Keratinocyte (primary cell): ENCODE measurements around the gene FOXK1. TPM values are rescaled to one million over a fixed set of nuclear protein-coding genes. Genes with fewer than 3 reads are reported as not detected.

Source experiments
- DNase-seq: peaks from one replicate; pipeline ENCODE4 v3.0.0-alpha.2; 2011; ENCODE audit warnings: low read depth, missing footprints, low spot score
- FAIRE-seq: peaks from 2 replicates; lab custom pipeline; 2011; peaks lifted over from hg19 to GRCh38; lab: Jason Lieb, UNC
- H2AFZ ChIP-seq: 2 replicates; pipeline ENCODE4 v1.6.0; 2012; ENCODE audit warnings: low read length, control low read depth, inconsistent platforms; ENCODE audit not compliant: control insufficient read depth
- H3K27ac ChIP-seq: 2 replicates; pipeline ENCODE4 v1.5.1; 2011; ENCODE audit warnings: low read length; ENCODE audit not compliant: control insufficient read depth, insufficient read depth
- H3K27me3 ChIP-seq: 3 replicates; pipeline ENCODE4 v1.6.0; 2011; ENCODE audit warnings: low read length; ENCODE audit not compliant: control insufficient read depth, insufficient read depth; ENCODE audit errors: extremely low read depth
- H3K36me3 ChIP-seq, 2 experiments: 2 replicates in 1 of 2; 3 replicates in 1 of 2; pipeline ENCODE4 v1.5.1; 2011; ENCODE audit warnings: low read length in 2 of 2, mild to moderate bottlenecking in 1 of 2; ENCODE audit not compliant: control insufficient read depth in 2 of 2, insufficient read depth in 2 of 2; ENCODE audit errors: extremely low read depth in 1 of 2
- H3K4me1 ChIP-seq: 3 replicates; pipeline ENCODE4 v1.5.1; 2011; ENCODE audit warnings: low read length; ENCODE audit not compliant: control insufficient read depth, insufficient read depth; ENCODE audit errors: extremely low read depth
- H3K4me2 ChIP-seq: 3 replicates; pipeline ENCODE4 v1.6.0; 2011; ENCODE audit warnings: low read depth, low read length; ENCODE audit not compliant: control insufficient read depth, insufficient read depth; ENCODE audit errors: extremely low read depth
- H3K4me3 ChIP-seq, 3 experiments: fragments of 200-600 bp in 1 of 3; sonication (generic) in 1 of 3; 2 replicates in 2 of 3; 3 replicates in 1 of 3; pipeline ENCODE4 v1.5.1; 2011 to 2016; ENCODE audit warnings: low read length in 3 of 3, mild to moderate bottlenecking in 3 of 3, control low read depth in 2 of 3, inconsistent platforms in 1 of 3, low read depth in 1 of 3, mixed read lengths in 1 of 3, mixed run types in 1 of 3, moderate library complexity in 1 of 3; ENCODE audit not compliant: control insufficient read depth in 2 of 3, insufficient read depth in 2 of 3; ENCODE audit errors: extremely low read depth in 1 of 3
- H3K79me2 ChIP-seq: 2 replicates; pipeline ENCODE4 v1.6.0; 2012; ENCODE audit warnings: low read length; ENCODE audit not compliant: control insufficient read depth, insufficient read depth
- H3K9ac ChIP-seq: 3 replicates; pipeline ENCODE4 v1.6.0; 2011; ENCODE audit warnings: low read length; ENCODE audit not compliant: control insufficient read depth, insufficient read depth; ENCODE audit errors: extremely low read depth
- H3K9me1 ChIP-seq: 3 replicates; pipeline ENCODE4 v1.6.0; 2011; ENCODE audit warnings: low read length; ENCODE audit not compliant: control insufficient read depth, insufficient read depth; ENCODE audit errors: extremely low read depth
- H3K9me3 ChIP-seq: 2 replicates; pipeline ENCODE4 v1.5.1; 2012; ENCODE audit warnings: low read depth, low read length; ENCODE audit not compliant: control insufficient read depth
- H4K20me1 ChIP-seq: 3 replicates; pipeline ENCODE4 v1.6.0; 2011; ENCODE audit warnings: low read length; ENCODE audit not compliant: control insufficient read depth, insufficient read depth; ENCODE audit errors: extremely low read depth
- EZH2 ChIP-seq: IDR thresholded peaks from one replicate; pipeline ENCODE4 v1.6.1; 2012; ENCODE audit warnings: inconsistent platforms, mild to moderate bottlenecking, low read length, moderate library complexity
- dilution Hi-C: fragments of 300-500 bp; cut with MboI; formaldehyde crosslinking; loops from one replicate; pipeline ENCODE4 v1.7.0; 2020; ENCODE audit warnings: low sequenced_read_pairs; ENCODE audit not compliant: extremely low pct_ligation_motif_present
- polyA plus RNA-seq, 5 experiments: library from polyadenylated mRNA; depleted of rRNA in 3 of 5; stranded (reverse) in 3 of 5; stranded (forward) in 1 of 5; unstranded in 1 of 5; fragments of >200 nt; gene quantifications; 1 replicate in 1 of 5; 2 replicates in 3 of 5; 3 replicates in 1 of 5; pipeline versions ENCODE4 v1.2.1 to v1.2.3, GENCODE V29; 2011 to 2012; ENCODE audit warnings: missing spikeins in 2 of 5, low read depth in 1 of 5, low replicate concordance in 1 of 5
- TF ChIP-seq, protein P1 (sequence below), 3 experiments: IDR thresholded peaks in 1 of 3; conservative IDR thresholded peaks in 1 of 3; optimal IDR thresholded peaks in 1 of 3; 2 replicates in 2 of 3; 3 replicates in 1 of 3; pipeline versions ENCODE3 to v1.5.1; 2011; ENCODE audit warnings: low read length in 3 of 3, mild to moderate bottlenecking in 3 of 3, moderate library complexity in 2 of 3, control low read depth in 1 of 3, inconsistent platforms in 1 of 3; ENCODE audit not compliant: insufficient read depth in 2 of 3; ENCODE audit errors: extremely low read depth in 1 of 3

FOXK1 gene
- polyA plus RNA-seq, 1 donor (not counting 4 experiments of a cell fraction or from before 2014, with no cell fraction given), result 4.4 TPM

- Histone ChIP-seq H4K20me1 (peaks cover 12% of the 10 kb centered on the region), H3K9me1 (no peaks in the 10 kb centered on the region), H3K36me3 (peaks cover 4 to 5% of the 10 kb centered on the region in 2 experiments), H3K9me3 (no peaks in the 10 kb centered on the region), H3K4me1 (no peaks in the 10 kb centered on the region), H2AFZ (no peak overlapping the region), H3K27me3 (no peaks in the 10 kb centered on the region), H3K4me2 (no peak overlapping the region), H3K9ac (no peak overlapping the region), H3K4me3 (no peak overlapping the region), H3K27ac (no peak overlapping the region), H3K79me2 (peaks cover 98% of the 10 kb centered on the region)
- FAIRE-seq (no peak), DNase-seq (no peak)
- dilution Hi-C loops, result no loop called here
- TF ChIP-seq, protein P1, sequence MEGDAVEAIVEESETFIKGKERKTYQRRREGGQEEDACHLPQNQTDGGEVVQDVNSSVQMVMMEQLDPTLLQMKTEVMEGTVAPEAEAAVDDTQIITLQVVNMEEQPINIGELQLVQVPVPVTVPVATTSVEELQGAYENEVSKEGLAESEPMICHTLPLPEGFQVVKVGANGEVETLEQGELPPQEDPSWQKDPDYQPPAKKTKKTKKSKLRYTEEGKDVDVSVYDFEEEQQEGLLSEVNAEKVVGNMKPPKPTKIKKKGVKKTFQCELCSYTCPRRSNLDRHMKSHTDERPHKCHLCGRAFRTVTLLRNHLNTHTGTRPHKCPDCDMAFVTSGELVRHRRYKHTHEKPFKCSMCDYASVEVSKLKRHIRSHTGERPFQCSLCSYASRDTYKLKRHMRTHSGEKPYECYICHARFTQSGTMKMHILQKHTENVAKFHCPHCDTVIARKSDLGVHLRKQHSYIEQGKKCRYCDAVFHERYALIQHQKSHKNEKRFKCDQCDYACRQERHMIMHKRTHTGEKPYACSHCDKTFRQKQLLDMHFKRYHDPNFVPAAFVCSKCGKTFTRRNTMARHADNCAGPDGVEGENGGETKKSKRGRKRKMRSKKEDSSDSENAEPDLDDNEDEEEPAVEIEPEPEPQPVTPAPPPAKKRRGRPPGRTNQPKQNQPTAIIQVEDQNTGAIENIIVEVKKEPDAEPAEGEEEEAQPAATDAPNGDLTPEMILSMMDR (optimal IDR thresholded peaks at IDR 0.05 in 1 of 3, IDR thresholded peaks at IDR 0.05 in 1 of 3, conservative IDR thresholded peaks at IDR 0.05 in 1 of 3; ENCODE audit: extremely low read depth in 1 of 3, insufficient read depth in 2 of 3, low read length in 3 of 3), result no peak
- TF ChIP-seq EZH2, result no peak
These were observed 29.0 kb downstream of the FOXK1 start for GRCh38 chr7:4711093-4711492.

GRCh38 chr7:4711634-4712033, 29.5 kb downstream of the FOXK1 start:
- Histone ChIP-seq H3K9ac (no peak overlapping the region), H3K4me3 (no peak overlapping the region), H3K4me2 (no peak overlapping the region), H3K79me2 (peaks cover 98% of the 10 kb centered on the region), H3K4me1 (no peaks in the 10 kb centered on the region), H2AFZ (no peak overlapping the region), H3K27ac (no peak overlapping the region), H4K20me1 (peaks cover 12% of the 10 kb centered on the region), H3K9me3 (no peaks in the 10 kb centered on the region), H3K36me3 (peaks cover 4 to 5% of the 10 kb centered on the region in 2 experiments), H3K27me3 (no peaks in the 10 kb centered on the region), H3K9me1 (no peaks in the 10 kb centered on the region)
- dilution Hi-C loops, result no loop called here
- TF ChIP-seq, protein P1 (optimal IDR thresholded peaks at IDR 0.05 in 1 of 3, IDR thresholded peaks at IDR 0.05 in 1 of 3, conservative IDR thresholded peaks at IDR 0.05 in 1 of 3; ENCODE audit: extremely low read depth in 1 of 3, insufficient read depth in 2 of 3, low read length in 3 of 3), result no peak
- TF ChIP-seq EZH2, result no peak
- DNase-seq, result no peak
- FAIRE-seq, result no peak
